Smooth muscle cell (in vitro differentiated cells): ENCODE measurements around the gene TBC1D22A. TPM values are rescaled to one million over a fixed set of nuclear protein-coding genes. Genes with fewer than 3 reads are reported as not detected.
"Not testable (repeated sequence)": the region's sequence is repeated elsewhere in the genome, so short reads cannot be mapped to it uniquely, and the experiment has no call there.

Experiments used
- DNase-seq: peaks from one replicate; lab custom pipeline; 2025; ENCODE audit not compliant: unreplicated experiment; lab: John Stamatoyannopoulos, UW
- H2AFZ ChIP-seq: fragments of 200-600 bp; sonication (generic); 2 replicates; pipeline ENCODE4 v1.6.0; 2016; ENCODE audit warnings: antibody characterized with exemption, low read depth, mild to moderate bottlenecking
- H3F3A ChIP-seq: fragments of 200-600 bp; sonication (generic); 2 replicates; pipeline ENCODE4 v1.6.0; 2017; ENCODE audit warnings: antibody characterized with exemption, low read depth
- H3K27ac ChIP-seq: fragments of 200-600 bp; sonication (generic); 2 replicates; pipeline ENCODE4 v1.5.1; 2016; ENCODE audit warnings: low read depth, mild to moderate bottlenecking
- H3K27me3 ChIP-seq: fragments of 200-600 bp; sonication (generic); 2 replicates; pipeline ENCODE4 v1.6.1; 2016; ENCODE audit warnings: low read depth, mild to moderate bottlenecking
- H3K36me3 ChIP-seq: fragments of 200-600 bp; sonication (generic); 2 replicates; pipeline ENCODE4 v1.5.1; 2016; ENCODE audit warnings: low read depth
- H3K4me1 ChIP-seq: fragments of 200-600 bp; sonication (generic); 2 replicates; pipeline ENCODE4 v1.5.1; 2016; ENCODE audit warnings: low read depth
- H3K4me2 ChIP-seq: fragments of 200-600 bp; sonication (generic); 2 replicates; pipeline ENCODE4 v1.6.0; 2016; ENCODE audit warnings: mild to moderate bottlenecking
- H3K4me3 ChIP-seq: fragments of 200-600 bp; sonication (generic); 2 replicates; pipeline ENCODE4 v1.5.1; 2016; ENCODE audit warnings: mild to moderate bottlenecking
- H3K79me2 ChIP-seq: fragments of 200-600 bp; sonication (generic); 2 replicates; pipeline ENCODE4 v1.6.0; 2016; ENCODE audit warnings: low read depth, mild to moderate bottlenecking
- H3K9ac ChIP-seq: fragments of 200-600 bp; sonication (generic); 2 replicates; pipeline ENCODE4 v1.6.0; 2016; ENCODE audit warnings: low read depth
- H3K9me3 ChIP-seq: fragments of 200-600 bp; sonication (generic); replicated peaks from 2 replicates; pipeline ENCODE4 v1.5.1; 2016; ENCODE audit warnings: low read depth
- H4K20me1 ChIP-seq: fragments of 200-600 bp; sonication (generic); 2 replicates; pipeline ENCODE4 v1.6.0; 2016; ENCODE audit warnings: low read depth
- WGBS: methylation state at CpG from one replicate; pipeline ENCODE4 v1.1.7; 2016; ENCODE audit warnings: low lambda C conversion rate; 5-methylcytosine and 5-hydroxymethylcytosine counted together
- polyA plus RNA-seq: library from polyadenylated mRNA; unstranded; fragments of >200 nt; fragmentation: Nextera tagmentation; extraction: Ambion mirVana; gene quantifications from 2 replicates; pipeline ENCODE4 v1.2.1, GENCODE V29; 2016
- total RNA-seq: library from RNA; depleted of rRNA; stranded (reverse); fragments of >200 nt; gene quantifications from 2 replicates; pipeline ENCODE4 v1.2.3, GENCODE V29; 2014
- TF ChIP-seq, protein P1 (sequence below): fragments of 200-600 bp; sonication (generic); IDR thresholded peaks from 2 replicates; pipeline ENCODE4 v1.5.1; 2017; ENCODE audit warnings: borderline replicate concordance, mild to moderate bottlenecking, antibody characterized with exemption; ENCODE audit not compliant: insufficient read depth, poor library complexity, severe bottlenecking

Gene TBC1D22A
- total and polyA plus RNA-seq, 2 experiments from 2014 or later, result 12.5 to 14.4 TPM

DNA sequence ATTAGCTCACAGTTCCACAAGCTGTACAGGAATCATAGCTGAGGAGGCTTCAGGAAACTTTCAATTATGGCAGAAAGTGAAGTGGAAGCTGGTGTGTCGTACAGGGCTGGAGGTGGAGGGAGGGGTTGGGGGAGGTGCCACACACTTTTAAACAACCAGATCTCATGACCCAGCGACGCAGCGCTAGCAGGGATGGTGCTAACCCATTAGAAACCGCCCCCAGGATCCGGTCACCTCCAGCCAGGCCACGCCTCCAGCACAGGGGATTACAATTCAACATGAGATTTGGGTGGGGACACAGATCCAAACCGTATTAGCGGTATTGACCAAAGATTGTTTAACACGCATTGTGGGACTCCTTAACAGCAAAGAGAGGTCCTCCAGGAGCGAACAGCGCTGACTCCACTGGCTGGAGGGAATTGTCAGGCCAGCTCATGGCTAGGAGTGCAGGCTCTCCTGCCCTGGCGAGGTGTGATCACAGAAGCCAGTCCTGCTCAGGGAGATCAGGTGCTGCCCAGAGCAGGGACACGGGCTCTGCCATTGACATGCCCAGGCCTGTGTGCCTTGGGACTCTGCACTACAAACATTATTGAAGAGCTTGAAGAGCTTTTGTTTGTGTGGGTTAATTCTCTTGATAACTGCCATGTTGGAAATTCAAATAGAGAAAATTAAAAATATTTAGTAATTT, 215.3 kb downstream of the TBC1D22A start:
- TF ChIP-seq, protein P1, sequence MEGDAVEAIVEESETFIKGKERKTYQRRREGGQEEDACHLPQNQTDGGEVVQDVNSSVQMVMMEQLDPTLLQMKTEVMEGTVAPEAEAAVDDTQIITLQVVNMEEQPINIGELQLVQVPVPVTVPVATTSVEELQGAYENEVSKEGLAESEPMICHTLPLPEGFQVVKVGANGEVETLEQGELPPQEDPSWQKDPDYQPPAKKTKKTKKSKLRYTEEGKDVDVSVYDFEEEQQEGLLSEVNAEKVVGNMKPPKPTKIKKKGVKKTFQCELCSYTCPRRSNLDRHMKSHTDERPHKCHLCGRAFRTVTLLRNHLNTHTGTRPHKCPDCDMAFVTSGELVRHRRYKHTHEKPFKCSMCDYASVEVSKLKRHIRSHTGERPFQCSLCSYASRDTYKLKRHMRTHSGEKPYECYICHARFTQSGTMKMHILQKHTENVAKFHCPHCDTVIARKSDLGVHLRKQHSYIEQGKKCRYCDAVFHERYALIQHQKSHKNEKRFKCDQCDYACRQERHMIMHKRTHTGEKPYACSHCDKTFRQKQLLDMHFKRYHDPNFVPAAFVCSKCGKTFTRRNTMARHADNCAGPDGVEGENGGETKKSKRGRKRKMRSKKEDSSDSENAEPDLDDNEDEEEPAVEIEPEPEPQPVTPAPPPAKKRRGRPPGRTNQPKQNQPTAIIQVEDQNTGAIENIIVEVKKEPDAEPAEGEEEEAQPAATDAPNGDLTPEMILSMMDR, result no peak
- Histone ChIP-seq H4K20me1 (peaks cover 13% of the 10 kb centered on the region), H3K27ac (no peak overlapping the region), H3K4me3 (no peak overlapping the region), H3K9me3 (no peaks in the 10 kb centered on the region), H3K79me2 (no peaks in the 10 kb centered on the region), H3K4me1 (no peaks in the 10 kb centered on the region), H2AFZ (no peak overlapping the region), H3K27me3 (no peaks in the 10 kb centered on the region), H3K4me2 (no peak overlapping the region), H3K9ac (no peak overlapping the region), H3K36me3 (no peaks in the 10 kb centered on the region), H3F3A (no peaks in the 10 kb centered on the region)
- no peak for DNase-seq
- WGBS, result 92% methylated on average over 14 of the region's 14 CpGs

DNA sequence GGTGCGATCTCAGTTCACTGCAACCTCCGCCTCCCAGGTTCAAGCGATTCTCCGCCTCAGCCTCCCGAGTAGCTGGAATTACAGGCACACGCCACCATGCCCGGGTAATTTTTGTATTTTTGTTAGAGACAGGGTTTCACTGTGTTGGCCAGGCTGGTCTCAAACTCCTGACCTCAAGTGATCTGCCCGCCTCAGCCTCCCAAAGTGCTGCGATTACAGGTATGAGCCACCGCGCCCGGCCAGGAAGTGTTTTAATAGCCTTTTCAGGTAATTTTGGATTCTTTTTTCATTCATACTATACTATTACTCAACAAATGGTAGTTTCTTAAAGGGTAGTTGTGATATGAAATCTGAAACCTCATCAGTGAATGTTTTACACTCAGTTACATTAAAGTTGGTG, 216.2 kb downstream of the TBC1D22A start:
- not testable (repeated sequence) for H3K4me1 ChIP-seq, H3K36me3 ChIP-seq, H3K27ac ChIP-seq, H3F3A ChIP-seq, H3K9ac ChIP-seq, H2AFZ ChIP-seq, H3K4me2 ChIP-seq, H3K79me2 ChIP-seq, H3K27me3 ChIP-seq, H3K4me3 ChIP-seq, DNase-seq, H3K9me3 ChIP-seq
- H4K20me1 ChIP-seq, result peaks cover 10% of the 10 kb centered on the region
- WGBS, result 97% methylated on average over 12 of the region's 12 CpGs

GRCh38 chr22:46979506-46979905, 217.1 kb downstream of the TBC1D22A start:
- Histone ChIP-seq H4K20me1 (peaks cover 5% of the 10 kb centered on the region), H3K4me3 (no peak overlapping the region), H3K79me2 (no peaks in the 10 kb centered on the region), H2AFZ (no peak overlapping the region), H3F3A (no peaks in the 10 kb centered on the region), H3K9me3 (no peaks in the 10 kb centered on the region), H3K4me1 (no peaks in the 10 kb centered on the region), H3K9ac (no peak overlapping the region), H3K36me3 (no peaks in the 10 kb centered on the region), H3K4me2 (no peak overlapping the region), H3K27ac (no peak overlapping the region), H3K27me3 (no peaks in the 10 kb centered on the region)
- TF ChIP-seq, protein P1, result no peak
- DNase-seq, result no peak
- 98% methylated on average over 12 of the region's 12 CpGs for WGBS

DNA sequence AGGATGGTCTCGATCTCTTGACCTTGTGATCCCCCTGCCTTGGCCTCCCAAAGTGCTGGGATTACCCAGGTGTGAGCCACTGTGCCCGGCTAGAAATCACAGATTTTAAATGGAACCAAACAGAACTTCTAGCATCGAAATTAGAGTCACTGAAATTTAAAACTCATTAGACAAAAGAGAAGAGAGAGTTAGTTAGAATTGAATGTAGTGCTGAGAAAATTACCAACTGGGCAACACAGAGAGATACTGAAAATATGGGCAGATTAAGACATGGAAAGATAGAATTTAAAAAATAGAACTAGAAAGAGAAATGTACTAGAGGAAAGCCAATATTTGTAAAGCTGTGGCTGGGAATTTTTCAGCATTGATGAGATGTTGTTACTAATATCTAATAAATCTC, 217.9 kb downstream of the TBC1D22A start:
- H3K36me3 ChIP-seq, result no peaks in the 10 kb centered on the region
- H3K27me3 ChIP-seq, result no peaks in the 10 kb centered on the region
- H3K4me1 ChIP-seq, result no peaks in the 10 kb centered on the region
- H3K9me3 ChIP-seq, result no peaks in the 10 kb centered on the region
- no peak for DNase-seq
- H3K9ac ChIP-seq, result no peak overlapping the region
- H3F3A ChIP-seq, result no peaks in the 10 kb centered on the region
- no peak overlapping the region for H2AFZ ChIP-seq
- no peak overlapping the region for H3K27ac ChIP-seq
- no peaks in the 10 kb centered on the region for H3K79me2 ChIP-seq
- no peak overlapping the region for H3K4me3 ChIP-seq
- no peak overlapping the region for H3K4me2 ChIP-seq
- WGBS, result 99% methylated on average over 3 of the region's 3 CpGs
- TF ChIP-seq, protein P1, result no peak
- peaks cover 10% of the 10 kb centered on the region for H4K20me1 ChIP-seq
